Gastrocnemius medialis (tissue), 4 donors: ENCODE data around the gene SERPINH1. TPM values are rescaled to one million over a fixed set of nuclear protein-coding genes. Genes with fewer than 3 reads are reported as not detected.

Experiments
- ATAC-seq, 2 donors: fragments of 150-250 bp; one replicate each; pipeline ENCODE4 v1.9.1; 2016
- DNase-seq, 2 donors: peaks; one replicate each; pipeline ENCODE4 v3.0.0-alpha.2; 2019
- H3K27ac ChIP-seq, 4 donors: fragments of 200-600 bp; sonication (generic); 1 replicate in 1 of 4; 2 replicates in 3 of 4; pipeline ENCODE4 v1.5.1; 2016 to 2018; ENCODE audit warnings: mild to moderate bottlenecking in 2 of 4, moderate library complexity in 1 of 4
- H3K27me3 ChIP-seq, 3 donors: fragments of 200-600 bp; sonication (generic) in 2 of 3; 1 replicate in 1 of 3; 2 replicates in 2 of 3; pipeline versions ENCODE4 v1.5.1 to v1.6.0; 2016 to 2019; ENCODE audit warnings: mild to moderate bottlenecking in 1 of 3, moderate library complexity in 1 of 3
- H3K36me3 ChIP-seq, 2 donors: fragments of 200-600 bp; sonication (generic) in 1 of 2; one replicate each; pipeline ENCODE4 v1.5.1; 2017 to 2018
- H3K4me1 ChIP-seq, 2 donors: fragments of 200-600 bp; sonication (generic) in 1 of 2; one replicate each; pipeline ENCODE4 v1.5.1; 2016 to 2017; ENCODE audit warnings: mild to moderate bottlenecking in 2 of 2
- H3K4me3 ChIP-seq, 4 donors: fragments of 200-600 bp; sonication (generic) in 3 of 4; 1 replicate in 1 of 4; 2 replicates in 3 of 4; pipeline ENCODE4 v1.5.1; 2016 to 2019; ENCODE audit warnings: mild to moderate bottlenecking in 2 of 4
- H3K9me3 ChIP-seq, 3 donors: fragments of 200-600 bp; sonication (generic) in 2 of 3; 1 replicate in 1 of 3; 2 replicates in 2 of 3; pipeline ENCODE4 v1.5.1; 2016 to 2019
- POLR2A ChIP-seq, 2 donors: fragments of 450-650 bp; IDR thresholded peaks; one replicate each; pipeline ENCODE4 v1.6.1; 2017; ENCODE audit warnings: antibody characterized with exemption in 2 of 2, mild to moderate bottlenecking in 2 of 2, moderate library complexity in 2 of 2
- in situ Hi-C, 4 donors: fragments of 200-750 bp; cut with MboI; loops; one replicate each; pipeline versions ENCODE4 v1.15.0 to v1.8.0; 2017; ENCODE audit warnings: low sequenced_read_pairs in 4 of 4
- intact Hi-C: fragments of 100-400 bp; cut with DNase I; formaldehyde crosslinking; loops from one replicate; pipeline ENCODE4 v1.15.1; 2023; ENCODE audit warnings: low total_unique reads
- total RNA-seq, 4 donors: library from RNA; depleted of rRNA; stranded (reverse); fragments of >200 nt; gene quantifications; one replicate each; pipeline versions ENCODE4 v1.1.0 to v1.2.3, GENCODE V29; 2016
- TF ChIP-seq, protein P1 (sequence below), 5 experiments: fragments of 450-650 bp in 3 of 5; fragments of 200-600 bp in 2 of 5; sonication (generic) in 2 of 5; IDR thresholded peaks in 4 of 5; conservative IDR thresholded peaks in 1 of 5; 1 replicate in 4 of 5; 2 replicates in 1 of 5; pipeline ENCODE4 v1.5.1; 2016 to 2019; ENCODE audit warnings: antibody characterized with exemption in 5 of 5, mild to moderate bottlenecking in 3 of 5, moderate library complexity in 3 of 5

SERPINH1 gene
- total RNA-seq, 4 donors from 2014 or later, result 18.5 to 42.4 (median 34.8) TPM

DNA sequence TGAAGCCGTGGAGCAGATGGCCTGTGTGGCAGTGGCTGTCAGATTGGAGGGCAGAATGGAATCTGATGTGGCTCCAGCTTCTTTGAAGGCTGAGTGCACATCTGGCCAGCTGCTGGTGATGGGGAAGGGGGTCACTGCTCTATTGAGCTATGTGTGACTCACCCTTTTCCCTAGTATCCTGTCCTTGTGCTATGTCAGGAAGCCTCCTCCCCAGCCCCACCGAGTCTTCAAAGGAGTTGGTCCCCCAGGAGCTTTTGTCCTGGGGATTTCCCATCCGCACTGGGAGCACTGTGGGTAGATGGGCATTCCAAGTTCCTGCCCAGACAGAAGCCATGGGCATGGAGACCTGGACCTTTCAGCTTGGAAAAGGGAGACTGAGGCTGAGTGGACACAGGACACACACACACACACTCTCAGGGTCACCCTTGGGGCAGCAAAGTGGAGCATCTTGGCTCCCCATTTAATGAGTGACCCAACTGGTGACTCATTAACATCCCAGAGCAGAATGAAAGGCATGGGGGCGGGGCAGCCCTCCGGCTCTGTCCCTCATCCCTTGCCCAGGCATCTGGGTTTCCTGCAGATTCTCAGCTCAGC, 3.3 kb downstream of the SERPINH1 start:
- no peaks in the 10 kb centered on the region for H3K27me3 ChIP-seq
- ATAC-seq (peak in 1 of 2 donors; percentile 19), DNase-seq (no peak)
- H3K9me3 ChIP-seq, result no peaks in the 10 kb centered on the region
- H3K36me3 ChIP-seq, result peaks cover 0 to 38% of the 10 kb centered on the region in 2 donors
- peaks cover 31 to 46% of the 10 kb centered on the region in 2 donors for H3K4me1 ChIP-seq
- TF ChIP-seq, protein P1, sequence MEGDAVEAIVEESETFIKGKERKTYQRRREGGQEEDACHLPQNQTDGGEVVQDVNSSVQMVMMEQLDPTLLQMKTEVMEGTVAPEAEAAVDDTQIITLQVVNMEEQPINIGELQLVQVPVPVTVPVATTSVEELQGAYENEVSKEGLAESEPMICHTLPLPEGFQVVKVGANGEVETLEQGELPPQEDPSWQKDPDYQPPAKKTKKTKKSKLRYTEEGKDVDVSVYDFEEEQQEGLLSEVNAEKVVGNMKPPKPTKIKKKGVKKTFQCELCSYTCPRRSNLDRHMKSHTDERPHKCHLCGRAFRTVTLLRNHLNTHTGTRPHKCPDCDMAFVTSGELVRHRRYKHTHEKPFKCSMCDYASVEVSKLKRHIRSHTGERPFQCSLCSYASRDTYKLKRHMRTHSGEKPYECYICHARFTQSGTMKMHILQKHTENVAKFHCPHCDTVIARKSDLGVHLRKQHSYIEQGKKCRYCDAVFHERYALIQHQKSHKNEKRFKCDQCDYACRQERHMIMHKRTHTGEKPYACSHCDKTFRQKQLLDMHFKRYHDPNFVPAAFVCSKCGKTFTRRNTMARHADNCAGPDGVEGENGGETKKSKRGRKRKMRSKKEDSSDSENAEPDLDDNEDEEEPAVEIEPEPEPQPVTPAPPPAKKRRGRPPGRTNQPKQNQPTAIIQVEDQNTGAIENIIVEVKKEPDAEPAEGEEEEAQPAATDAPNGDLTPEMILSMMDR (IDR thresholded peaks at IDR 0.05 in 4 of 5, conservative IDR thresholded peaks at IDR 0.05 in 1 of 5), result no peak
- TF ChIP-seq POLR2A (IDR thresholded peaks at IDR 0.05), result no peak
- peak overlapping the region; percentile 95 to 100 (median 99) for H3K27ac ChIP-seq
- H3K4me3 ChIP-seq, result peak overlapping the region in 1 of 4 donors; percentile 97
- in situ Hi-C loops (no loop called here), intact Hi-C loops (no loop called here)

DNA sequence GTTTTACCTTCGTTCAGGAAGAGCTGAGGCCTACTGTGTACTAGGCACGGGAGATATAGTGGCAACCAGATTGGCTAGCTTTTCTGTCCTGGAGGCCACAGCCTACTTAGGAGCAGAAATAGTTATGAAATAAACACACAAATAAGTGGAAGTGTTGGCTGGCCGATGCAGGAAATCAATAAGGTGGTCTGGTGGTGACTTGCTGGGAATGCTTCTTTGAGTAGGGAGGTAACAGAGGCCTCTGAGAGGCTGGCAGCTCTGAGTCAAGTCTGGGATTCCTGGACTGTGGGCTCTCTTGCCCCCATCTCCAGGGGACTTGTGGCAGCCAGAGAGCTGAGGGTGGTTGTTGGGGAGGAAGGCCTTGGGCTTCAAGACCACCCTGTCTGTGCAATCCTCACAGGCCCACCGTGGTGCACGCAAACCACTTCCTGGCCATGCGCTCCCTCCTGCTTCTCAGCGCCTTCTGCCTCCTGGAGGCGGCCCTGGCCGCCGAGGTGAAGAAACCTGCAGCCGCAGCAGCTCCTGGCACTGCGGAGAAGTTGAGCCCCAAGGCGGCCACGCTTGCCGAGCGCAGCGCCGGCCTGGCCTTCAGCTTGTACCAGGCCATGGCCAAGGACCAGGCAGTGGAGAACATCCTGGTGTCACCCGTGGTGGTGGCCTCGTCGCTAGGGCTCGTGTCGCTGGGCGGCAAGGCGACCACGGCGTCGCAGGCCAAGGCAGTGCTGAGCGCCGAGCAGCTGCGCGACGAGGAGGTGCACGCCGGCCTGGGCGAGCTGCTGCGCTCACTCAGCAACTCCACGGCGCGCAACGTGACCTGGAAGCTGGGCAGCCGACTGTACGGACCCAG, 4.1 kb downstream of the SERPINH1 start:
- intact Hi-C loops, result no loop called here
- H3K4me1 ChIP-seq, result peaks cover 31 to 46% of the 10 kb centered on the region in 2 donors

DNA sequence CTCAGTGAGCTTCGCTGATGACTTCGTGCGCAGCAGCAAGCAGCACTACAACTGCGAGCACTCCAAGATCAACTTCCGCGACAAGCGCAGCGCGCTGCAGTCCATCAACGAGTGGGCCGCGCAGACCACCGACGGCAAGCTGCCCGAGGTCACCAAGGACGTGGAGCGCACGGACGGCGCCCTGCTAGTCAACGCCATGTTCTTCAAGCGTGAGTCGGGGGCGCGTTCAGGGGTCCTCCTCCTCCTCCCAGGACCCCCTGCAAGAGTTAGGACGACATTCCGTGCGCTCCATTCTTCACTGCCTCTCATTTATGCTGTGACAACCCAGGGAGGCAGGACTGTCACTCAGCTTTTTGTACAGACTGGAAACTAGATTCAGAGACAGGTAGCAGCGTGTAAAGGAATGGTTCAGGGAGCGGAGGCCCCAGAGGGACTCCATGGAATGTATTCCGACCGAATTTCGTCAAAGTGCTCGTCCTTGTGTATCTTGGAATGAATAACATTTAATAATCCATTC, 4.8 kb downstream of the SERPINH1 start:
- Histone ChIP-seq H3K4me1 (peaks cover 31 to 44% of the 10 kb centered on the region in 2 donors), H3K27ac (no peak overlapping the region), H3K36me3 (peaks cover 0 to 53% of the 10 kb centered on the region in 2 donors), H3K27me3 (no peaks in the 10 kb centered on the region), H3K9me3 (no peaks in the 10 kb centered on the region), H3K4me3 (no peak overlapping the region)
- ATAC-seq (no peak), DNase-seq (no peak)
- in situ Hi-C loops (no loop called here), intact Hi-C loops (no loop called here)
- TF ChIP-seq, protein P1 (IDR thresholded peaks at IDR 0.05 in 4 of 5, conservative IDR thresholded peaks at IDR 0.05 in 1 of 5), result no peak
- no peak for TF ChIP-seq POLR2A (IDR thresholded peaks at IDR 0.05)

More for the DNA sequence above, 4.1 kb downstream of the SERPINH1 start:
- in situ Hi-C loops, result no loop called here
- Histone ChIP-seq H3K27ac (peak overlapping the region; percentile 5 to 100 (median 96)), H3K9me3 (no peaks in the 10 kb centered on the region), H3K4me3 (no peak overlapping the region), H3K27me3 (no peaks in the 10 kb centered on the region), H3K36me3 (peaks cover 0 to 46% of the 10 kb centered on the region in 2 donors)
- ATAC-seq (no peak), DNase-seq (no peak)
- no peak for TF ChIP-seq POLR2A (IDR thresholded peaks at IDR 0.05)
- TF ChIP-seq, protein P1 (IDR thresholded peaks at IDR 0.05 in 4 of 5, conservative IDR thresholded peaks at IDR 0.05 in 1 of 5), result no peak

DNA sequence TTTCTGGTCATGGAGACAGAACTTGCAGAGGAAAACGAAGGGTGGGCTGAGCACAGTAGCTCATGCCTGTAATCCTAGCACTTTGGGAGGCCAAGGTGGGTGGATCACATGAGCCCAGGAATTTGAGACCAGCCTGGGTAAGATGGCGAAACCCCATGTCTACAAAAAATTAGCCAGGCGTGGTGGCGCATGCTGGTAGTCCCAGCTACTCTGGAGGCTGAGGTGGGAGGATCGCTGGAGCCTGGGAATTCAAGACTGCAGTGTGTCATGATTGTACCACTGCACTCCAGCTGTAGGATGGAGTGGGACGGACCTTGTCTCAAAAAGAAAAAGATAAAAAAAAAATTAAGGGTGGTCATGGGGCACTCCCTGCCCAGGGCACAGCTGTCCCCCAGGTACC, 5.9 kb downstream of the SERPINH1 start:
- Histone ChIP-seq H3K27me3 (no peaks in the 10 kb centered on the region), H3K27ac (peak overlapping the region in 1 of 4 donors; percentile 7), H3K4me3 (no peak overlapping the region), H3K9me3 (no peaks in the 10 kb centered on the region), H3K36me3 (peaks cover 0 to 62% of the 10 kb centered on the region in 2 donors), H3K4me1 (peaks cover 41 to 49% of the 10 kb centered on the region in 2 donors)
- intact Hi-C loops, result no loop called here
- in situ Hi-C loops, result no loop called here
- TF ChIP-seq, protein P1 (IDR thresholded peaks at IDR 0.05 in 4 of 5, conservative IDR thresholded peaks at IDR 0.05 in 1 of 5), result no peak
- TF ChIP-seq POLR2A (IDR thresholded peaks at IDR 0.05), result no peak
- no peak for DNase-seq
- ATAC-seq, result no peak
